Fibroblast of lung (primary cell): ENCODE measurements around the gene C1orf198.

ENCODE experiments used
- CTCF ChIP-seq, 2 donors: IDR thresholded peaks in 1 of 2; conservative IDR thresholded peaks in 1 of 2; 1 replicate in 1 of 2; 2 replicates in 1 of 2; pipeline ENCODE4 v1.5.1; 2011 to 2012; ENCODE audit warnings: low read length in 2 of 2, control low read depth in 1 of 2, inconsistent platforms in 1 of 2, low read depth in 1 of 2, mild to moderate bottlenecking in 1 of 2
- EZH2 ChIP-seq: IDR thresholded peaks from 2 replicates; pipeline ENCODE4 v1.5.1; 2012; ENCODE audit warnings: low read length, control low read depth, mild to moderate bottlenecking; ENCODE audit errors: missing control alignments

- no peak for TF ChIP-seq CTCF (conservative IDR thresholded peaks at IDR 0.05 in 1 of 2, IDR thresholded peaks at IDR 0.05 in 1 of 2; ENCODE audit: low read depth in 1 of 2, low read length in 2 of 2)
- TF ChIP-seq EZH2 = no peak
These were observed 55.8 kb downstream of the C1orf198 start for GRCh38 chr1:230812568-230812967.
